GM21528 (cell line): ENCODE data around the gene GLTPD2.
A peak's percentile ranks its signal among the peaks of the same experiment; 100 is the strongest.

Experiments
- ATAC-seq: cut with Tn5 transposase; IDR thresholded peaks from one replicate; pipeline ENCODE4 v1.9.1; 2021; ENCODE audit warnings: mild to moderate bottlenecking, moderate library complexity; ENCODE audit not compliant: unreplicated experiment, low FRiP score

Gene GLTPD2

DNA sequence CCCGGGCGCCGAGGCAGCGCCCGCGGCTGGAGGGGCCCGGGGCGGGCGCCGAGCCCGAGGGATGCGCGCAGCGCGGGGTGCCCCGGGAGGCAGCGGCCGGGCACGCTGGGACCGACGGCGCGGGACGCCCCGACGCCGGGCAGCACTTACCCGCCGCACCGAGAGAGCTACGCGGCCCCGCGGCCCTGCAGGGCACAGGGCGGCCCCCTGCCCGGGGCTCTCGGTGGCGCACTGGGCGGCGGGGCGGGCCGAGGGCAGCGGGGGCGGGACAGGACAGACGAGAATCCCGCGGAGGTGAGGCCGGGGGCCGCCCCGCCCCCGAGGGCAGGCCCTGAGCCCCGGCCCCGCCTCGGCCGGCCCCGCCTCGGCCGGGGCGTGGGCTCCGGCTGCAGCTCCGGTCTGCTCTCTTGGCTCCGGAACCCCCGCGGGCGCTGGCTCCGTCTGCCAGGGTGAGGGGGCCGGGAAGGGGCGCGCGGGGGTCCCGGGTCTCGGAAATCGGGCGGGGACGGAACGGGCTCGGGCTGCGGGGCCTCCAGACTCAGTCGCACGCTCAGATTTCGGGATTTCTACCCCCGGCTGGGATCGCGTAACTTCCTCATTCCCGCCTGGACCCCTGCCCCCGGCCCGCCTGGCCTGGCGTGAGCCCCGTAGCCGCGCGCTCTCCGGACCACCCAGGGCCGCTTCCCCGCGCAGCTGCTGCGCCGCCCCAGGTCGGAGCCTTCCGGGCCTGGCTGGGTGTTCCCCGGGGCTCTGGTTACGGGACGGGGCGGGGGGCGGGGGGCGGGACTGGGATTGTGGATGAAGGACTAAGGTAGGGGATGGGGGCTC lies 18.2 kb downstream of the GLTPD2 start, which contains the start of gene PLD2:
Gene PLD2 (plus strand): TSS at position 376 of the 828 bp plus-strand sequence. CDS start 621 bp downstream, outside the sequence.
- peak; percentile 84 for ATAC-seq

DNA sequence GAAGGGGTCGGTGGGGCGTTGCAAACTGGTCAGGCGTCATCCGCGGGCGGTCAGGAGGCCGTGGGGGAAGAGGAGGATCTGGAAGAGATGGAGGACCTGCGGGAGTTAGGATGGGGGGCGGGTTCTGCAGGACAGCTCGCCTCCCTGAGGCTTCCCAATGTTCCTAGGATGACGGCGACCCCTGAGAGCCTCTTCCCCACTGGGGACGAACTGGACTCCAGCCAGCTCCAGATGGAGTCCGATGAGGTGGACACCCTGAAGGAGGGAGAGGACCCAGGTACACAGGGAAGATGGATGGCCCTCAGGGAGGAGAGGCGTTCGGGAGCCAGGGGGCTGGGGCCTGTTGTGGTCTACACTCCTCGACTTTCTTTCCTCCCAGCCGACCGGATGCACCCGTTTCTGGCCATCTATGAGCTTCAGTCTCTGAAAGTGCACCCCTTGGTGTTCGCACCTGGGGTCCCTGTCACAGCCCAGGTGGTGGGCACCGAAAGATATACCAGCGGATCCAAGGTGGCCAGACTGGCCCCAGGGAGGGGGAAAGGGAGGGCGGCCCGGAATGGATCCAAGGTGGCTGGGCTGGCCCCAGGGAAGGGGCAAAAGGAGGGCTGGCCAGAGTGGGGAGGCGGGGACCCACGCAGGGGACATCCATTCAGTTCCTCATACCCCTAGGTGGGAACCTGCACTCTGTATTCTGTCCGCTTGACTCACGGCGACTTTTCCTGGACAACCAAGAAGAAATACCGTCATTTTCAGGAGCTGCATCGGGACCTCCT lies 19.0 kb downstream of the GLTPD2 start:
- no peak for ATAC-seq

DNA sequence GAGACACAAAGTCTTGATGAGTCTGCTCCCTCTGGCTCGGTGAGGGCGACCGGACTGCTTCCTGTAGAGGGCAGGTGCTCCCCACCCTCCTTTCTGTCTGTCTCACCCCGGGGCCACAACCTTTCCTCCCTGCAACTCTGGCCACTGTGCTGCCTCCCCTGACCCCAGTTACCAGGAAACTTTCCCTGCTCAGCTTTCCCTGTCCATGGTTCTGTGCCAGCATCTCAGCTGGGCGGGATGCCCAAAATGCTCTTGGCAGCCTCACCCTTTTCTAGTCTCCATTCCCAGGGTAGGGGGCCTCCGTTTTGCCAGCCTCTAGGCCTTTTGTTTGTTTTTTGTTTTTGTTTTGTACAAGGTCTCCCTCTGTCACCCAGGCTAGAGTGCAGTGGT lies 19.6 kb downstream of the GLTPD2 start:
- no peak for ATAC-seq

DNA sequence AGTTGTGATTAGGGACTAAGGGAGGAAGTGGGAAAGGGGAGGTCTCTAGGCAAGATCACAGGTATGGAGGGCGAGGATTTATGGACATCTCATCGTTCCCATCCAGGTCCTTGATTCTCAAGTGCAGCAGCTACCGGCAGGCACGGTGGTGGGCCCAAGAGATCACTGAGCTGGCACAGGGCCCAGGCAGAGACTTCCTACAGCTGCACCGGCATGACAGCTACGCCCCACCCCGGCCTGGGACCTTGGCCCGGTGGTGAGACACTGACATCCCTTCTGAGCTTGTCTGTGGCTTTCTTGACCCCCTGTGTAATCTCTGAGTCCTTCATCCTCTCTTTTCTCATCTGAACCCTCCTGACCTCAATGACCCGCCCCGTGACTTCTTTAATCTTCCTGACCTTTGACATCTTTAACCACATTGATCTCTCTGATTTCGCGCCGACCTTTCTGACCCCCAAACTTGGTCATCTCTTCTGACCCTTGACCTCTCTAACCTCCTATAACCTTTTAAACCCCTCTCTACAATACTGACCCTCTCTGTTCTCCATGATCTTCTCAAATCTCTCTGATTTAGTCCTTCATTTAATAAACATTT lies 22.0 kb downstream of the GLTPD2 start:
- ATAC-seq, result no peak

DNA sequence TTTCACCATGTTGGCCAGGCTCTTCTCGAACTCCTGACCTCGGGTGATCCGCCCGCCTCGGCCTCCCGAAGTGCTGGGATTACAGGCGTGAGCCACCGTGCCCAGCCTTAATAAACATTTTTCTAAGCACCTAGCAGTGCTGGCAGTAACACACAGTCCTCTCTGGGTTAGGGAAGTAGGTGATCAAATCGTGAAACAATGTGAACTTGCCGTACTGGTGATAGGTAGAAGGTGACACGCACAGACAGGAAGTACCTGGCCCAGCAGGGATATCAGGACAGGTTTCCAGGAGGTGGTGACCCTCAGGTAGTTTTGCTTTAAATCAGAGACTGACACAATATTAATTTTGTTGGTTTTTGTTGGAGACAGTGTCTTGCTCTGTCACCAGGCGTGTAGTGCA lies 22.7 kb downstream of the GLTPD2 start:
- no peak for ATAC-seq

DNA sequence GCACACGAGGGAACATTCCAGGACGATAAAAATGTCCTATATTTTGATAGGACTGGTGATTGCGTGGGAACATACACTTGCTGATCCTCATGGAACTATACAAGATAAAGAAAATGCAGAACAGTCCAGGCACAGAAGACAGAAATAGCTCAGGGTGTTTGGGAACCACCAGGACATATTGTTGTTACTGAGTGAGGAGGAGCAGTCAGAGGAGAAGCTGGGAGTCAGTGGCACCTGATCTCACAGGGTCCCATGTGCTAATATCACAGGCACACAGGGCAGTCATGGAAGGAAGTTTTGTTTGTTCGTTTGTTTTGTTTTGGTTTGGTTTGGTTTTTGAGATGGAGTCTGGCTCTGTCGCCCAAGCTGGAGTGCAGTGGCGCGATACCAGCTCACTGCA lies 23.9 kb downstream of the GLTPD2 start:
- ATAC-seq, result no peak

DNA sequence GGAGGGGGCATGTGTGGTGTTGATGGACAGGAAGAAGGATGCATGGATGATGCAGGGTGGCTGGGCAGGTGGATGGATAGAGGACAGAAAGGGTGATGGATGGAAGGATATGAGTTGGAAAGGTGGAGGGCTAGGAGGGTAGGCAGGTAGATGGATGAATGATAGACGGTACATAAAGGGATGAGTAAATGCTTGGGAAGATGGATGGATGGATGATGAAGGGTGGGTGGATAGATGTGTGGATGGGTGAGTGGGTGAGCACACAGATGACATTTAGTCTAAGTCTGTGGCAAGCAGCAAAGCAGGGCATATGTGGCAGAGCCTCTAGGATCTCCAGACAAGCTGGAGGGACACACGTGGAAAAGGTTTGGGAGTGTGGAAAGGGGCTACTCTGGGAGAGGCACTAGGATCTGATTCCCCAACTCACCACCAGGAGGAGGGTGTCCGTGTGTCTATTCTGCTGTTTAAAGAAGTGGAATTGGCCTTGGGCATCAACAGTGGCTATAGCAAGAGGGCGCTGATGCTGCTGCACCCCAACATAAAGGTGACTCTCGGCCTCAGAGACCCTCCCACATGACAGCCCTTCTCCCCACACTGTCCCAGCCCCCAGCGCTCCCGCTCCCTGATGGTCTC lies 26.4 kb downstream of the GLTPD2 start:
- no peak for ATAC-seq

DNA sequence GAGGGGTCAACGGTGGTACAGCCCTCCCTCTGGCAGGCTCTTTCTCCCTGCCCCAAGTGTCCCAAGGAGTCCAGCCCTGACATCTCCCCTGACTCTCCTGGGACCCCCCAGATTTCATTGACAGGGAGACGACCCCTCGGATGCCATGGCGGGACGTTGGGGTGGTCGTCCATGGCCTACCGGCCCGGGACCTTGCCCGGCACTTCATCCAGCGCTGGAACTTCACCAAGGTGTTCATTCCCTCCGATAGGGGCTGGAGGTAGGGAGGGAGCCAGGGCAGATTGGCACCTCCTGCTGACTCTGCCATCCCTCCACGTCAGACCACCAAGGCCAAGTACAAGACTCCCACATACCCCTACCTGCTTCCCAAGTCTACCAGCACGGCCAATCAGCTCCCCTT lies 28.1 kb downstream of the GLTPD2 start:
- ATAC-seq, result no peak

DNA sequence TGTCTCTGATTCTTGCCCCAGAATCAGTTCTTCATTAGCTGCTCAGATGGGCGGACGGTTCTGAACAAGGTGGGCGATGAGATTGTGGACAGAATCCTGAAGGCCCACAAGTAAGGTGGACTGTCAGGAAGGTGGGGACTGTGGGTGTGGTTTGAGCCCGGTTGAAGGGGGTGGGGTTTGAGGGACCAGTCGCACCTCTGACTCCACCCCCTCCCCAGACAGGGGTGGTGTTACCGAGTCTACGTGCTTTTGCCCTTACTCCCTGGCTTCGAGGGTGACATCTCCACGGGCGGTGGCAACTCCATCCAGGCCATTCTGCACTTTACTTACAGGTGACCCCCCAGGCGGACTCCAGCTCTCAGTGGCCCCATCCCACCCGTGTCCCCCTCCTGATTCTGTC lies 29.5 kb downstream of the GLTPD2 start:
- no peak for ATAC-seq

DNA sequence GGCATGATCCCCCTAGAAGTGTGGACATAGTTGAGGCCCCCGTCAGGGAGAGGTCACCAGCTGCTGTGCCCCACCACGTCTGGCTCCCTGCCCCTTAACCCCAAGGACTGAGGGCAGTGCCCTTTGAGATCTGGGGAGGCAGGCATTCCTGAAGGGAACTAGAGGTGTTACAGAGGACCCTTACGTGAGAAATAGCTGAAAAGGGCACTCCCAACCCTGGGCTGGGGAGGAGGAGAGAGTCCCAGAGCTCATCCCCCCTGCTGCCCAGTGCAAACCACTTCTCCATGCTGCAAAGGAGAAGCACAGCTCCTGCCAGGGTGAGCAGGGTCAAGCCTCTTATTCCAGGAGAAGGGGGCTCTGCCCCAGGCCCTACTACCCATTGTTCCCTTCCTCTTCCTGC lies 34.1 kb downstream of the GLTPD2 start:
- ATAC-seq, result no peak

DNA sequence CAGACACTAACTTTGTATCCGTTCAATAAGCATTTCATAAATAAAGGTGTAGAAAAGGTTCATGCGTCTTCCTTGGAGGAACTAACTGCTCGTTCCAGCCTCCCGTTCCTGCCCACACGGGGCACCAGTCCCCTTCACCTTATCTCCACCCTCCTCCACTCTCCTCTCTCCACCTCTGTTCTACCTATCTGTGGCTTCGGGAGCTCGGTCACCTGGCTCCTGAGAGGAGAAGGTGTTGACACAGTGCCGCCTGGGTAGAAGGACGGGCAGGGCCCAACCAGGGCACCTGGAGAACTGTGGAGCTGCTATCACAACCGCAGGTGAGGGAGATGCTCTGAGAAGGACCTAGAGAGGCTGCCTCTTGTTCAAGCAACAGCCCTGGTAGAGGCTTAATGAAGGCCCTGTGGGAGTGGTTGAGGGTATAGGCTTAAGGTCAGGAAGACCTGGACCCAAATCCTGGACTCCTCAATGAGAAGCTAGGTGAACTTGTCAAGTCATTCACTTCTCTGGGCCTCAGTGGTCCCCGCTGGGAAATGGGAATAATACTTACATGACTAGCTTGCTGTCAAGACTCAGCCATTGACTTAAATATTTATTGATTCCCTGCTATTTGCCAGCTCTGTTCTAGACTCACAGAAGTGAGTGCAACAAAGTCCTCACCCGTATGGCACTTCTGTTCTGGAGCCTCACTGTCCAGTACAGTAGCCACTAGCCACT lies 34.8 kb downstream of the GLTPD2 start:
- no peak for ATAC-seq

DNA sequence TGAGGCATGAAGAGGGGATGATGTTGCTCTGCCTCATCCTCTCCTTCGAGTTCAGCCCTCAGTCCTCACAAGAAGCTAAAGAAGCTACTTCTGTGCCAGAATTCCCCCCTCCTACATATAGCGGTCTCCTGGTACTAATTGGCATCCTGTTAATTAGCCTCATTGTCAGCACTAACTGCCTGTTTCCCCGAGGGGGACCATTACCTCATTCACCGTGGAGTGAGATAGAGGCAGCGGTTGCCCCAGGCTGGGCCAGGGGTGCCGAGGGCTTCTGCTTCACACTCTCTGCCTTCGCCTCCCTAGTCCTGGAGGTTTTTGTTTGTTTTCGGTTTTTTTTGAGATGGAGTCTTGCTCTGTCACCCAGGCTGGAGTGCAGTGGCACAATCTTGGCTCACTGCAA lies 38.6 kb downstream of the GLTPD2 start:
- ATAC-seq, result no peak

DNA sequence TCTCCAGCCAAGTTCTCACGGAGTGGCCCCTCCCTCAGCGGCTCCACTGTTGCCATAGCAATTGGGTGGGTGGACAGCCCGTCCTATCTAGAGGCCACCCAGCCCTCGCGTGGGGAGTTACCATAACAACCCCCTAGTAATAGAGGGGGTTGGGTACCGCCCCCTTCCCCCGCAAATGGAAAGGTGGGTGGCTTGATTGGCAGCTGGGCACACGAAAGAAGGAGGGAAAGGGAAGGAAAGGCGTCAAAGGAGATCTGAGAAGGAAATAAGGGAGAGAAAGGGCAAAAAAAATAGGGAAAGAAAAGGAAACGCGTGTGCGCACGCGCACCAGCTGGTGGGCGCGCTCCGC lies 44.0 kb downstream of the GLTPD2 start:
- ATAC-seq, result peak; percentile 27

DNA sequence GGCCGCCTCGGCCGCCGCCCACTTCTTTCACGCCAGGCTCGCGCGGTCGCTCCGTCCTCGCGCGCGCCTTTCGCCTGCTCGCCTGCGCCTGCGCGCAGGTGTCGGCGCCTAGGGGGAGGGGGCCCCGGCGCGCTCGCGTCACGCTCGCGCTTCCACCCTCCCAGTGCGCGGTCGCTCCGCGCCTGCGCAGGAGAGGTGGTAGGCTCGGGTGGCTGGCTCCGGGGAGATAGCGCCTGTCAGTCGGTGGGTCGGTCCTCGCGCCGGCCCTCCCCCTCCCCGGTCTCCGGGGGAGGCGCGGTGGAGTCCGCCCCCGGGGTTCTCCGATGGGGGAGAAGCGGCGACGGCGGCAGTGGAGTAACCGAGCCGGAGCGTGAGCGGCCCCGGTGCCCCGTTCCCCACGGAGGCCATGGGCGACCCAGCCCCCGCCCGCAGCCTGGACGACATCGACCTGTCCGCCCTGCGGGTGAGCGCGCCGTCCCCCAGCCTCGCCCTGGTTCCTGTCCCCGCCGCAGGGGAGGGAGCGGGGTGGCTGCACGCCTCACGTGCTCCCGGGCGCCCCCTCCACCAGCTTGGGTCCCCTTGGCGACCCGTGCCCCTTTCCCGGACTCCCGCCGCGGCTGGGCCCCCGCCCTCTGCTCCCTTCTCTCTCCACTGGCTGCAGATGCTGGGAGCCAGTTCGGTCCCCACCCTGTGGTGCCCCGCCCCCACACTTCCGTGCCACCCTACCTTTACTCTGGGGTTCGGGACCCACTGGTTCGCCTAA lies 44.6 kb downstream of the GLTPD2 start, which contains the start of gene MINK1:
Gene MINK1 (plus strand): TSS at position 163 of the 763 bp plus-strand sequence. CDS start 244 bp downstream, at position 407.
- peak; percentile 86 for ATAC-seq

DNA sequence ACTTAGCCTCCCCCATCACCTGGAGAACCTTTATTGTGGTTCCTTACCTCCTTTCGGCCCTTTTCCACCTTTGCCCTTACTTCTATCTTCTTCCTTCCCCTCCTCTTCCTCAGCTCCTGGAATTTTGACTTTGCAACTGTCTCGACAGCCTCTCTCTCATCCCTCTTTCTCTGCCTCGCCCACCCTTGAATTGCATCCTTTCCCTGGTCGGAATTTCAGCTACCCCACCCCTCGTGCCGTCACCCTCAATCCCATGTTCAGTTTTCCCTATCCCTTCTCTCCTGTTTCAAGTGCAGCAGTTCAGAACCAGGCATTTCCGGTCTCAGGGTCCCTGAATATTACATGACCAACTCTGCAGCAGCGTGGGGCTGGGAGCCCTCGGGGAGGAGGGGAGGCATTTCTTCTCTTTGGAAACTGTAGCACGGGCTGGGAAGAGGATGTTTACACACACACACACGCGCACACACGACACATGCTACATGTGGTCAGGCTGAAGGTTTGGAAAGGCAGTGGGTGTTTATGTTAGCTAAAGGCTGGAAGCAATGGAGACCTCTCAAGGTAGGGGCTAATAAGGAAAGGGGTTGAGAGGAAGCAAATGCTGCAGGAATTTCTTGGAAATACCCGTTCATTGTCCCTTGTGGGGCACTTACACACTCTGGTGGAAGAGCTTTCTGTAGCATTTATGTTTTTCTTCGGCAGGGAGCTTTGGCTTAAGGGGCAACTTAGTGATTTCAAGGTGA lies 45.3 kb downstream of the GLTPD2 start:
- peak; percentile 1 for ATAC-seq

DNA sequence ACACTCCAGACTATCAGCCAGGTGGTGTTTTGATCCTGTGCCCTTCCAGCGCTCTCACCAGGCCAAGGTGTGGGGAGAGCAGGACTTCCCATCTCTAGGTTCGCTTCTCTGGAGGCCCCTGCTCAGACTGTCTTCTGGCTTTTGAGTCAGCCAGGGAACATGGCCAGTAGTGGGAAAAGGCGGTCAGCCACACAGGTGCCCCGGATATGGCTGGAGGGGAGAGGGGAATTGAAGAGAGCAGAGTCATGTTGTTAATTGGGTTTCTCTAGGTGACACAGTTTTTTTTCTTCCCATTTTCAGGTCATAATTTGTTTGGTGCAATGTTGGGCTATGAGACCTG lies 45.9 kb downstream of the GLTPD2 start:
- no peak for ATAC-seq

DNA sequence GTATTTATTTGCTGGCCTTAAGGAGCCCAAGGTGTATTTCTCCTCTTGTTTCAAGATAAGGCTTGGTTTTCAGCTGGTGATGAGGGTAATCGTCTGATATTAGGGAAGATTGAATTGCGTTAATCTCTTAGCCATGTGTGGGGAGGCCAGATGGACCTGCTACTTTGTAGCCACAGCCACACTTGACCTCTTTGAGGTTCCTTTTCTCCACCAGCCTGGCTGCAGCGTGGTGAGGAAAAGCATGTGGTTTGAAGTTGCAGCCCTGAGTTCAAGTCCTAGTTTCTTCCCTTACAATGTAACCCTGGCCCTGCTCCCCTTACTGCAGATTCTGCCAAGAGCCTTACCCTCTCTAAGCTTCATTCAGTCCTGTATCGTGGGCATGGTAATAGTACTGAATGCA lies 47.5 kb downstream of the GLTPD2 start:
- ATAC-seq, result no peak

DNA sequence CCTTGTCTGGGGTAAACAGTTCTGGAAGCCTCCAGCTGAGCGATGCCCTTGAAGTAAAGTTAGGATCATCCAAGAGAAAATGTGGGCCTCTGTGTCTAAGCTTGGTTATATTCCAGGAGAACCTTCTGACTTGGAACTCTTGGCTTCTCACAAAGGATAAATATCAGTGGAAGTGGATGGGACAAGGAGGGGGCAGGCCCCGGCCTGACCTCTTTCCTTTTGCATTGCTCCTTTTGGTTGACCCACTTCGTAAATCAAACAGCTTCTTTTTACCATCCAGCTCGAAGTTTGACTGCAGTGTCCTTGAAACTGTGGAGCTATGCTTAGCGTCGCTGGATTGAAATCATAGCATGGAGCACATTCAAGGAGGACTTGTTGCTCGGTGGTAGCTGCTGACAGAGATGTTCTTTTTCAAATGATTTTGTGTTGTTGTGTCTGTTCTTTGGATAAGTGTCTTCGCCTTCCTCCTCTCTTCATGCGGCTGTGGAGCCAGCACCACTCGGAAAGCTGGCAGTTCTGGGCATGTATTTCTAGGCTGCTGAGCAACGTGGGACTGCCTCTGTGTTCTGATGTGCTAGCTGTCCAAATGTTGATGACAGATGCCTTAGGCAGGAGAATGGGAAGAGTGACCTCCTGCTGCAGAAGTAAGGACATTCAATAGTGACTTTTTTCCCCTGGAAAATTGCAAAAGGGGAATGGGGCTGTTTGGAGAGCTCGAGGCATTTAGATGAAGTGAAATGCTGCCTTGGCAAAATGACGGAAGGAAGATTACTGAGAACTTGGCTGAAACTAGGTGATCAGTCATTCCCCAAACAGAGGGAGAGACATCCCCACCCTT lies 48.9 kb downstream of the GLTPD2 start:
- no peak for ATAC-seq
